ENCODE results near the gene AANAT.

GRCh38 chr17:76497699-76497978, 30.2 kb downstream of the AANAT start:
- TF ChIP-seq CTCF (IDR thresholded peaks at IDR 0.05; ENCODE audit: extremely low read depth in 1 of 2, insufficient read depth in 1 of 2, low read depth in 1 of 2, low read length in 2 of 2) (no peak), JUN (IDR thresholded peaks at IDR 0.05; ENCODE audit: borderline replicate concordance, insufficient read depth, insufficient read length, low read depth) (no peak), POLR2AphosphoS5 (IDR thresholded peaks at IDR 0.05; ENCODE audit: insufficient read depth, low read depth, low read length) (no peak), POLR2A (IDR thresholded peaks at IDR 0.05; ENCODE audit: low read depth, low read length) (no peak), FOS (IDR thresholded peaks at IDR 0.05; ENCODE audit: borderline replicate concordance, insufficient read depth, low read length) (no peak), EZH2 (IDR thresholded peaks at IDR 0.05; ENCODE audit: borderline replicate concordance, low read depth, low read length, severe bottlenecking) (no peak), MYC (IDR thresholded peaks at IDR 0.05; ENCODE audit: low read depth, low read length) (no peak), MAX (IDR thresholded peaks at IDR 0.05; ENCODE audit: insufficient read depth, insufficient read length) (no peak), GATA2 (IDR thresholded peaks at IDR 0.05; ENCODE audit: insufficient read depth, insufficient read length, low read depth, low read length) (no peak)

Measured in endothelial cell of umbilical vein (primary cell).